A673 (cell line): Measurements from ENCODE around the gene ATE1. TPM values are rescaled to one million over a fixed set of nuclear protein-coding genes. Genes with fewer than 3 reads are reported as not detected.

Experiments
- BruUV-seq: library from RNA; stranded (reverse); fragments of 400-500 nt; replicated peaks from 2 replicates; lab custom pipeline; 2021; lab: Mats Ljungman, UMichigan
- CTCF ChIA-PET: fragments of 300-600 bp; sonication (Branson Sonifier 250); formaldehyde crosslinking; loops from one replicate; lab custom pipeline; 2022; ENCODE audit warnings: antibody characterized with exemption; lab: Charles Lee
- POLR2A ChIA-PET: fragments of 300-600 bp; sonication (Branson Sonifier 250); formaldehyde crosslinking; loops from one replicate; lab custom pipeline; 2022; ENCODE audit warnings: antibody characterized with exemption; ENCODE audit not compliant: low non-redundant PET; lab: Charles Lee
- DNase-seq: peaks from one replicate; pipeline ENCODE4 v3.0.0-alpha.2; 2015; ENCODE audit warnings: low spot score
- H3K27ac ChIP-seq: fragments of 200-600 bp; sonication (generic); 2 replicates; pipeline ENCODE4 v1.5.1; 2016; ENCODE audit warnings: mixed run types, low read depth, mild to moderate bottlenecking, mixed read lengths, antibody characterized with exemption, low read length; ENCODE audit not compliant: poor library complexity, severe bottlenecking
- H3K27me3 ChIP-seq: fragments of 200-600 bp; sonication (generic); replicated peaks from 2 replicates; pipeline ENCODE4 v1.6.1; 2017; ENCODE audit warnings: mixed run types, low read depth, mild to moderate bottlenecking, mixed read lengths, antibody characterized with exemption, low read length; ENCODE audit not compliant: insufficient read depth, poor library complexity
- H3K36me3 ChIP-seq: fragments of 200-600 bp; sonication (generic); 2 replicates; pipeline ENCODE4 v1.6.1; 2016; ENCODE audit warnings: mixed run types, mild to moderate bottlenecking, mixed read lengths, antibody characterized with exemption, low read length; ENCODE audit not compliant: insufficient read depth, poor library complexity, severe bottlenecking
- H3K4me1 ChIP-seq: fragments of 200-600 bp; sonication (generic); 2 replicates; pipeline ENCODE4 v1.6.1; 2017; ENCODE audit warnings: mixed run types, mild to moderate bottlenecking, mixed read lengths, antibody characterized with exemption, low read length; ENCODE audit not compliant: insufficient read depth, poor library complexity, severe bottlenecking
- H3K4me3 ChIP-seq: fragments of 200-600 bp; sonication (generic); 2 replicates; pipeline ENCODE4 v1.5.1; 2016; ENCODE audit warnings: low read depth, mixed run types, mild to moderate bottlenecking, mixed read lengths, low read length; ENCODE audit not compliant: poor library complexity, severe bottlenecking
- H3K9me3 ChIP-seq: fragments of 200-600 bp; sonication (generic); 2 replicates; pipeline ENCODE4 v1.6.1; 2016; ENCODE audit warnings: mixed run types, low read depth, mild to moderate bottlenecking, mixed read lengths, antibody characterized with exemption, low read length; ENCODE audit not compliant: poor library complexity, severe bottlenecking
- CTCF ChIP-seq: fragments of 300-800, 200-600 bp; sonication (generic); conservative IDR thresholded peaks from 2 replicates; pipeline ENCODE4 v1.5.1; 2017; ENCODE audit warnings: low read depth, mild to moderate bottlenecking, antibody characterized with exemption, low read length, moderate library complexity, mixed read lengths
- EZH2 ChIP-seq: fragments of 200-600 bp; sonication (generic); IDR thresholded peaks from 2 replicates; pipeline ENCODE4 v1.6.1; 2017; ENCODE audit warnings: borderline replicate concordance, low read depth, mild to moderate bottlenecking, mixed read lengths, antibody characterized with exemption, low read length; ENCODE audit not compliant: poor library complexity, severe bottlenecking
- intact Hi-C: fragments of 100-400 bp; cut with micrococcal nuclease; formaldehyde crosslinking; loops from one replicate; pipeline ENCODE4 v1.10.0; 2022; ENCODE audit not compliant: unreplicated experiment
- total RNA-seq: library from RNA; stranded (reverse); gene quantifications from 2 replicates; pipeline ENCODE4 v1.2.3, GENCODE V29; 2021

ATE1 gene
- total RNA-seq, 1 experiment from 2014 or later: 27.0 TPM

- H3K36me3 ChIP-seq: no peaks in the 10 kb centered on the region
- DNase-seq: no peak
- ChIA-PET CTCF (no interaction called here), POLR2A (no interaction called here)
- H3K4me3 ChIP-seq: no peak overlapping the region
- intact Hi-C loops: no loop called here
- no peaks in the 10 kb centered on the region for H3K4me1 ChIP-seq
- TF ChIP-seq EZH2: no peak
- no peak for TF ChIP-seq CTCF
- H3K9me3 ChIP-seq: peaks cover 2% of the 10 kb centered on the region
- H3K27ac ChIP-seq: no peak overlapping the region
- H3K27me3 ChIP-seq: no peaks in the 10 kb centered on the region
- no TSS peak for BruUV-seq
Measured at GRCh38 chr10:121771966-121772365, 155.9 kb downstream of the ATE1 start.

GRCh38 chr10:121766426-121766825, 161.4 kb downstream of the ATE1 start:
- Histone ChIP-seq H3K4me3 (no peak overlapping the region), H3K27me3 (no peaks in the 10 kb centered on the region), H3K9me3 (peaks cover 3% of the 10 kb centered on the region), H3K4me1 (no peaks in the 10 kb centered on the region), H3K36me3 (no peaks in the 10 kb centered on the region), H3K27ac (no peak overlapping the region)
- ChIA-PET CTCF (no interaction called here), POLR2A (no interaction called here)
- no peak for DNase-seq
- TF ChIP-seq EZH2 (no peak), CTCF (no peak)
- intact Hi-C loops: no loop called here
- no TSS peak for BruUV-seq

GRCh38 chr10:121765204-121765603, 162.6 kb downstream of the ATE1 start:
- no TSS peak for BruUV-seq
- POLR2A ChIA-PET: no interaction called here

More at GRCh38 chr10:121765204-121765603, 162.6 kb downstream of the ATE1 start:
- no peak overlapping the region for H3K4me3 ChIP-seq
- TF ChIP-seq CTCF (no peak), EZH2 (no peak)
- peaks cover 3% of the 10 kb centered on the region for H3K9me3 ChIP-seq
- CTCF ChIA-PET: no interaction called here
- DNase-seq: no peak
- no peaks in the 10 kb centered on the region for H3K27me3 ChIP-seq
- no peak overlapping the region for H3K27ac ChIP-seq
- H3K36me3 ChIP-seq: no peaks in the 10 kb centered on the region
- intact Hi-C loops: no loop called here
- no peaks in the 10 kb centered on the region for H3K4me1 ChIP-seq
